NCI-H1048 (cell line): Measurements from ENCODE around the gene KITLG.
"Not testable (repeated sequence)": the region's sequence is repeated elsewhere in the genome, so short reads cannot be mapped to it uniquely, and the experiment has no call there.

Source experiments
- DNase-seq: peaks from one replicate; lab custom pipeline; 2025; lab: John Stamatoyannopoulos, UW

Gene KITLG

GRCh38 chr12:88495031-88495430 is 85.2 kb downstream of the KITLG start:
- no peak for DNase-seq

- no peak for DNase-seq
These were observed 85.8 kb downstream of the KITLG start for GRCh38 chr12:88494520-88494919.

DNA sequence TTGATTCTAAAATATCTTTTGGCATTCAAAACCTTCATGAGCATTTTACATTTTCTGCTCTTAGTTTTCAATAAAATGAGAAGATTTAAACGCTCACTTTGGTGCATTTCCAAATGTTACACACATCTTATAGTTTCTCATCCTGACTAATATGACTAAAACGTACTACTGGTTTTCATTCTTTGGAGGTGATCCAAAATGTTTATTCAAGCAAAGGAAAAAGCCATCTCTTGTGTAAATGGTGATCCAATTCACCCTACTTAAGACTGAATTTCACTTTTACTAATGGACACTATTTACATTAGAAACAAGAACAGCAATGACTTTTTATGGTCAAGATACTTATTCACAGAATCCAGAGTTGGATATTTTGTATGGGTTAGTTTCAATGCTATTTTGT is 86.6 kb downstream of the KITLG start:
- no peak for DNase-seq

GRCh38 chr12:88490425-88490824 is 89.8 kb downstream of the KITLG start:
- no peak for DNase-seq

DNA sequence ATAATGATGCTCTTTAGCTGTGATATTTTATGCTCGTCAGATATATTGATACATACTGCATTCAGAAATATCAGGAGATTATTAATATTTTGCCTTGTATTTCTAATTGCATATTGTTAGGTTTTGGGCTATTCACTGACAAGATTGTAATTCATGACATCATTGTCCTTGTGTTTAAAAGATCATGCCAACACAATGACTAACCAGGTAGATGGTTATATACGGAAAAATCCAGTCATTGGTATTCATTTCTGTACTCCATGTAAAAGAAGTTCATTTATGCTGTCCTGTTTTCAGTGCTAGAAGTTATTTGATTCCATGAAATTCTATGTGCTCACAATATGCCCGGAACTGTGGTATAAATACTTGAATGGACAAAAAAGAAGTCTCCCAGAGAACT is 107.5 kb downstream of the KITLG start:
- DNase-seq, result no peak

DNA sequence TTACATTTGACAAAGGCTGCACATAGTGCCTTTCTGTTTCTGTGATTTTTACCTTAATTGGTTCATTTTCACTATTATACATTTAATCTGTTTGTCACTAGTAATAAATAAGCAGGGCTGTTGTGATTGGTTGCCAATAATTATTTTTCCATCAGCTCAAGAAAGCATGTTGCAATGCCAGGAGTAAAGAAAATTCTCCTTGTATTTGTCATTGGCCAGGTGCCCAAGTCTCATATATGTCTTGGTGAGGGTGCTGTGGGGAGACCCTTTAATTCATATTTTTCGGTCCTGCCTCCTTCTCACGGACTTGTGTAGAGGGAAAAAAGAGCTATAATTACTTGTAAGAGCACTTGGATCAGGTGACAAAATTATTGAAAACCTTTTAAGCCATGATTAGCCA is 108.0 kb downstream of the KITLG start:
- DNase-seq, result no peak

DNA sequence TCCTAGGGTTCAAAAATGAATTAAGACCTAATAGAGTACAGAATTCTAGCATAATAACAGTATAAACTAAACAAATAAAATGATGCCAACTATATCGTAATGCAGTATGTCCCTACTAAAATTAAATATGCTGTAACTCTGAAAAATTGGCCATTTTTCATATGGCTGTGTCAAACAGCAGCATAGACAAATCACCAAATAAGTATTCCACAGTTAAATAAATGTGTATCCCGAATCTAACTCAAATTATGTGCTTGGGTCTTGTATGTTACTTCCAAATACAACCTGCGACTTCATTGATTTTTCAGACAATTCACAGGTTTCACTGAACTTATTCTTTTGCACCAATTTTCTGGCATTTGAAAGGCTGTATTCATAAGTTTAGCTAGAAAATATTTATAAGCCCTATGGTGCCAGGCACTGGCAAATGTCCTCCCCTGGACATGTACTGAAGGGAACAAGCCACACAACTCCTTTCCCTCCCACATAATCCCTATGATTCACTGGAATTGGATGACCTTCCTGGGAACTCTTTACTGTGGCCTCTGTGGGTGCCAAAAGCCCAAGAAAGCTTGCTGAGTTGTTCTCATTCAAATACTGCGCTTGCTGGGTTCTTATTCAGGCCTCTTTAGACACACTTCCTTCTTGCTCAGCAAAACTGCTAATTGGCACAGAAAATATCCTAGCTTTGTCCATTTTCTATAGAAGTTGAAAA is 108.8 kb downstream of the KITLG start:
- DNase-seq, result no peak

GRCh38 chr12:88469154-88469553 is 111.1 kb downstream of the KITLG start:
- no peak for DNase-seq

DNA sequence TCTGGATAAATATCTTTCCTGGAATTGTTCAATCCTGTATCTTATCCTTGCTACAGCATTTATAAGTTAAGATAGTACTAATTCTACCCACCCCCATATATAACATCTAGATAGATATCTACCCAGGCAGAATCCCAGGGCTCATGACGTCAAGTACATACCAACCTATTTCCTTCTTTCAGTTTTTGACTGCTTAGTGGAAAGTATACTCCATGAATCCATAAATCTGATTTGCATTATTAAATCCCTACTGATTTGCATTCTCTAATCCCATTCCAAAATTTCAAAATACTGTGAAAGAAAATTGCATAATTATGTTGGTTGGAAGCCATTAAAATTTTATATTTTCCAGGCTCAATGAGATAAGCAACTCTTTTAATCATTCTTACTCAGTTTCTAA is 111.7 kb downstream of the KITLG start:
- DNase-seq, result peak; percentile 46

GRCh38 chr12:88466708-88467107 is 113.6 kb downstream of the KITLG start:
- DNase-seq, result not testable (repeated sequence)

- no peak for DNase-seq
These were observed 121.9 kb downstream of the KITLG start for GRCh38 chr12:88458327-88458726.

DNA sequence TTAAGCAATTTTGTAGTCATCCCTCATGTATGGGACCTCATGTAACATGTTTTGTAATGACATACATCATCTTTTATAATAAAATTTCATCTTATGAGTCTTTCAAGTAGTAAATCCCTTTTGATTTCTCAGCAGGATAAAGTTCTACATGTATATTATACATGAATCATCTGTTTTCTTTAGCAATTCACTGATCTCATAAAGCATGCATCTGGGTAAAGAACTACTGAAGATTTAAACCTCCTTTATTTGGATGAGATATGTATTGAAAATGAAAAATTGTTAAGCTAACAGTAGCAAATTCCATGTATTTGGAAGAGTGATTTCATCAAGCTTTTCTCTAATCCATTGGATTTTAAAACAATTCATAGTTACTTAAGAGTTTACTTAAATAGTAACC is 126.9 kb downstream of the KITLG start:
- no peak for DNase-seq

- DNase-seq, result no peak
These were observed 129.1 kb downstream of the KITLG start for GRCh38 chr12:88451205-88451604.

GRCh38 chr12:88450136-88450535 is 130.1 kb downstream of the KITLG start:
- no peak for DNase-seq

GRCh38 chr12:88448337-88448915 is 131.8 kb downstream of the KITLG start:
- no peak for DNase-seq

GRCh38 chr12:88445705-88446394 is 134.4 kb downstream of the KITLG start:
- DNase-seq, result no peak

GRCh38 chr12:88444481-88444880 is 135.8 kb downstream of the KITLG start:
- DNase-seq, result no peak
